ENCODE data around the gene POU2F2. TPM values are rescaled to one million over a fixed set of nuclear protein-coding genes. Genes with fewer than 3 reads are reported as not detected.

Gene POU2F2
- total RNA-seq, 2 experiments from 2014 or later = 33.5 to 59.5 TPM

DNA sequence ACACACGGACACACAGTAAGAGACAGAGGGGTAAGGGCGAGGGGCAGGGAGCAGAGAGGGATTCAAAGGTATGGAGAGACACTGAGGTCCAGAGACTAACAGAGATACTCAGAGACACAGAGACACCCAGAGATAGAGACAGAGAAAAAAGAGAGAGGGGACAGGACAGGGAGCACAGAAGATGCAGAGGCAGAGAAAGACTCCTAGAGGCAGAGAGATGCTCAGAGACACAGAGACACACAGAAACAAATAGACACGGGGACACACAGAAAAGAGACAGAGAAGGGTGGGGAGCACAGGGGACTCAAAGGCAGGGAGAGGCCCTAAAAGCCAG, 45.4 kb upstream of the POU2F2 start:
- peak overlapping the region; percentile 82 for H3K4me2 ChIP-seq (ENCODE audit: low read length)

DNA sequence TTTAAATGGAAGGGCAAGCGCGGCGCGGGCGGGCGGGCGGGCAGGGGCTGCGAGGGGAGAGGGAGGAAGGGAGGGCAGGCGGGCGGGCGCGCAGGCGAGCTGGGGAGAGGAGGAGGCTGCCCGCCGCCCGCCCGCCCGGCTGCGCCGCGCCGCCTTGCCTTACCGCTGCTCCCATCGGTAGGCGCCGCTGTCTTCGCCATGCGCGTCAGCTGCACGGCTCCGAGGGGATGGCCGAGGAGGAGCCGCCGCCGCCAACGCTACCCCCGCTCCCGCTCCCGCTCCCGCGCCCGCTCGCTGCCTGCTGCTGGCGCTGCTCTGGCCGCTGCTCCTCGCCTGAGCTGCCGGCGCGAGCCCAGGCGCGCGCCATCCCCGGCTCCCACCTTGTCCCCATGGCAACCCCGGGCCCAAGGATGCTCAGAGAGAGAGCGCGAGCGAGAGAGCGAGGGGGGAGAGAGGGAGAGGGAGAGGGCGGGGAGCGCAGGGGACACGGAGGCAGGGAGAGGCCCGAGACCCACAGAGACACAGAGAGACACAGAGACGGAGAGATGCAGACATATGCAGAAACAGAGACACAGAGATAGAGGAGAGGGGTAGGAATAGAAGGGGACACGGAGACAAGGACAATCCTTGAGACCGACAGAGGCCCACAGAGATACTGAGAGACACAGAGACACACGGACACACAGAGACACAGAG, 44.9 kb upstream of the POU2F2 start:
- Histone ChIP-seq H3K9me2 (ENCODE audit: insufficient read depth, low read length) (no peaks in the 10 kb centered on the region), H3K79me2 (ENCODE audit: insufficient read depth, low read depth, low read length) (no peaks in the 10 kb centered on the region), H3K4me2 (ENCODE audit: low read length) (peak overlapping the region; percentile 82), H2AFZ (ENCODE audit: low read length) (peak overlapping the region; percentile 45; the same call in 1 of the 2 replicates), H4K20me1 (ENCODE audit: insufficient read depth, low read length) (no peaks in the 10 kb centered on the region), H3K36me3 (ENCODE audit: insufficient read depth, low read length) (no peaks in the 10 kb centered on the region), H3K9me3 (ENCODE audit: low read length) (no peaks in the 10 kb centered on the region), H3K4me3 (ENCODE audit: low read depth, low read length, poor library complexity, severe bottlenecking) (peak overlapping the region; percentile 63), H3K4me1 (ENCODE audit: insufficient read depth, low read length, poor library complexity, severe bottlenecking) (peaks cover 30% of the 10 kb centered on the region), H3K27ac (ENCODE audit: low read depth, low read length, poor library complexity, severe bottlenecking) (no peak overlapping the region)
- ChIA-PET POLR2A (interaction anchor here (0.6 to 1.4 kb wide), 2 partner anchors 25 to 41 kb away, joined by 3 read pairs; no protein-coding TSS in a partner anchor), CTCF (ENCODE audit: unreplicated experiment) (interaction anchor here (0.5 to 1.1 kb wide), 4 partner anchors 8 to 67 kb away, joined by 3 to 7 read pairs (median 5); no protein-coding TSS in a partner anchor)
- DNase-seq (ENCODE audit: low spot score) = peak; percentile 81
- TF ChIP-seq, protein P1, sequence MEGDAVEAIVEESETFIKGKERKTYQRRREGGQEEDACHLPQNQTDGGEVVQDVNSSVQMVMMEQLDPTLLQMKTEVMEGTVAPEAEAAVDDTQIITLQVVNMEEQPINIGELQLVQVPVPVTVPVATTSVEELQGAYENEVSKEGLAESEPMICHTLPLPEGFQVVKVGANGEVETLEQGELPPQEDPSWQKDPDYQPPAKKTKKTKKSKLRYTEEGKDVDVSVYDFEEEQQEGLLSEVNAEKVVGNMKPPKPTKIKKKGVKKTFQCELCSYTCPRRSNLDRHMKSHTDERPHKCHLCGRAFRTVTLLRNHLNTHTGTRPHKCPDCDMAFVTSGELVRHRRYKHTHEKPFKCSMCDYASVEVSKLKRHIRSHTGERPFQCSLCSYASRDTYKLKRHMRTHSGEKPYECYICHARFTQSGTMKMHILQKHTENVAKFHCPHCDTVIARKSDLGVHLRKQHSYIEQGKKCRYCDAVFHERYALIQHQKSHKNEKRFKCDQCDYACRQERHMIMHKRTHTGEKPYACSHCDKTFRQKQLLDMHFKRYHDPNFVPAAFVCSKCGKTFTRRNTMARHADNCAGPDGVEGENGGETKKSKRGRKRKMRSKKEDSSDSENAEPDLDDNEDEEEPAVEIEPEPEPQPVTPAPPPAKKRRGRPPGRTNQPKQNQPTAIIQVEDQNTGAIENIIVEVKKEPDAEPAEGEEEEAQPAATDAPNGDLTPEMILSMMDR (conservative IDR thresholded peaks at IDR 0.05; ENCODE audit: low read length) = peak; percentile 48
- TF ChIP-seq EZH2phosphoT487 (IDR thresholded peaks at IDR 0.05; ENCODE audit: borderline replicate concordance, low read depth, low read length) = no peak
- no TSS peak for BruUV-seq (replicated peaks)
- intact Hi-C loops (cut with micrococcal nuclease; ENCODE audit: unreplicated experiment) = no loop called here

More for the DNA sequence above, 45.4 kb upstream of the POU2F2 start:
- intact Hi-C loops (cut with micrococcal nuclease; ENCODE audit: unreplicated experiment) = no loop called here
- peak overlapping the region; percentile 63 for H3K4me3 ChIP-seq (ENCODE audit: low read depth, low read length, poor library complexity, severe bottlenecking)
- CTCF ChIA-PET (ENCODE audit: unreplicated experiment) = no interaction called here
- no TSS peak for BruUV-seq (replicated peaks)
- POLR2A ChIA-PET = no interaction called here
- H4K20me1 ChIP-seq (ENCODE audit: insufficient read depth, low read length) = no peaks in the 10 kb centered on the region
- no peaks in the 10 kb centered on the region for H3K9me3 ChIP-seq (ENCODE audit: low read length)
- DNase-seq (ENCODE audit: low spot score) = no peak
- no peaks in the 10 kb centered on the region for H3K36me3 ChIP-seq (ENCODE audit: insufficient read depth, low read length)
- peaks cover 35% of the 10 kb centered on the region for H3K4me1 ChIP-seq (ENCODE audit: insufficient read depth, low read length, poor library complexity, severe bottlenecking)
- H3K79me2 ChIP-seq (ENCODE audit: insufficient read depth, low read depth, low read length) = no peaks in the 10 kb centered on the region
- TF ChIP-seq EZH2phosphoT487 (IDR thresholded peaks at IDR 0.05; ENCODE audit: borderline replicate concordance, low read depth, low read length) = no peak
- TF ChIP-seq, protein P1 (conservative IDR thresholded peaks at IDR 0.05; ENCODE audit: low read length) = no peak
- H3K27ac ChIP-seq (ENCODE audit: low read depth, low read length, poor library complexity, severe bottlenecking) = no peak overlapping the region
- H2AFZ ChIP-seq (ENCODE audit: low read length) = peak overlapping the region; percentile 45; the same call in 1 of the 2 replicates
- no peaks in the 10 kb centered on the region for H3K9me2 ChIP-seq (ENCODE audit: insufficient read depth, low read length)

DNA sequence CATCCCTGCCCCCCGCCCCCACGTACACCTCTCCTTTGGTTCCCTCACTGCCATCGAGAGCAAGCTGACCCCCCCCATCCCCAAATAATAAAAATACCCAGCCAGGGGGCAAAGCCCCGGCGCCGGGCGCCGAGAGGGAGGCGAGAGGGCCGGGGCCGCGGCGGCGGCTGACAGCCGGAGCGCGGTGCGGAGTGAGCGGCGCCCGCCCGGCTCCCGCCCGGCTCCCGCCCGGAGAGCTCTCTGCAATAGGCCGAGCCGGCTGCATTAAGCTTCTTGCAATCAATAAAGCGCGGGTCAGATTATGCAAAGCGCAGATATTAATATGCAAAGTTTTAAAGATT, 44.4 kb upstream of the POU2F2 start:
- no peaks in the 10 kb centered on the region for H3K36me3 ChIP-seq (ENCODE audit: insufficient read depth, low read length)
- H3K79me2 ChIP-seq (ENCODE audit: insufficient read depth, low read depth, low read length) = no peaks in the 10 kb centered on the region
- TF ChIP-seq, protein P1 (conservative IDR thresholded peaks at IDR 0.05; ENCODE audit: low read length) = no peak
- 0 out of 2 replicates have a peak, but pooled peaks have one; percentile 33 for TF ChIP-seq EZH2phosphoT487 (IDR thresholded peaks at IDR 0.05; ENCODE audit: borderline replicate concordance, low read depth, low read length)
- no peaks in the 10 kb centered on the region for H4K20me1 ChIP-seq (ENCODE audit: insufficient read depth, low read length)
- H3K4me2 ChIP-seq (ENCODE audit: low read length) = peak overlapping the region; percentile 72
- no peaks in the 10 kb centered on the region for H3K9me2 ChIP-seq (ENCODE audit: insufficient read depth, low read length)
- peaks cover 25% of the 10 kb centered on the region for H3K4me1 ChIP-seq (ENCODE audit: insufficient read depth, low read length, poor library complexity, severe bottlenecking)
- BruUV-seq (replicated peaks) = no TSS peak
- H3K27ac ChIP-seq (ENCODE audit: low read depth, low read length, poor library complexity, severe bottlenecking) = no peak overlapping the region
- H3K4me3 ChIP-seq (ENCODE audit: low read depth, low read length, poor library complexity, severe bottlenecking) = peak overlapping the region; percentile 61
- no peak for DNase-seq (ENCODE audit: low spot score)
- ChIA-PET CTCF (ENCODE audit: unreplicated experiment) (interaction anchor here (0.5 to 1.1 kb wide), 4 partner anchors 8 to 67 kb away, joined by 3 to 7 read pairs (median 5); no protein-coding TSS in a partner anchor), POLR2A (interaction anchor here (0.6 to 1.4 kb wide), 2 partner anchors 25 to 40 kb away, joined by 3 read pairs; no protein-coding TSS in a partner anchor)
- H3K9me3 ChIP-seq (ENCODE audit: low read length) = no peaks in the 10 kb centered on the region
- H2AFZ ChIP-seq (ENCODE audit: low read length) = peak overlapping the region; percentile 50; the same call in 1 of the 2 replicates
- intact Hi-C loops (cut with micrococcal nuclease; ENCODE audit: unreplicated experiment) = no loop called here

Measured in OCI-LY7 (cell line).